ENCODE data around the gene RAI14.

GRCh38 chr5:34621277-34622097, 34.6 kb upstream of the RAI14 start:
- TF ChIP-seq CTCF (IDR thresholded peaks at IDR 0.05) (no peak), POLR2A (IDR thresholded peaks at IDR 0.05) (no peak)

Measured in right lobe of liver (tissue), 4 donors.